GM19397 (cell line): ENCODE results near the gene PEX10.

Source experiments
- ATAC-seq: cut with Tn5 transposase; IDR thresholded peaks from one replicate; pipeline ENCODE4 v1.9.1; 2021; ENCODE audit warnings: mild to moderate bottlenecking, moderate library complexity; ENCODE audit not compliant: unreplicated experiment

Gene PEX10

DNA sequence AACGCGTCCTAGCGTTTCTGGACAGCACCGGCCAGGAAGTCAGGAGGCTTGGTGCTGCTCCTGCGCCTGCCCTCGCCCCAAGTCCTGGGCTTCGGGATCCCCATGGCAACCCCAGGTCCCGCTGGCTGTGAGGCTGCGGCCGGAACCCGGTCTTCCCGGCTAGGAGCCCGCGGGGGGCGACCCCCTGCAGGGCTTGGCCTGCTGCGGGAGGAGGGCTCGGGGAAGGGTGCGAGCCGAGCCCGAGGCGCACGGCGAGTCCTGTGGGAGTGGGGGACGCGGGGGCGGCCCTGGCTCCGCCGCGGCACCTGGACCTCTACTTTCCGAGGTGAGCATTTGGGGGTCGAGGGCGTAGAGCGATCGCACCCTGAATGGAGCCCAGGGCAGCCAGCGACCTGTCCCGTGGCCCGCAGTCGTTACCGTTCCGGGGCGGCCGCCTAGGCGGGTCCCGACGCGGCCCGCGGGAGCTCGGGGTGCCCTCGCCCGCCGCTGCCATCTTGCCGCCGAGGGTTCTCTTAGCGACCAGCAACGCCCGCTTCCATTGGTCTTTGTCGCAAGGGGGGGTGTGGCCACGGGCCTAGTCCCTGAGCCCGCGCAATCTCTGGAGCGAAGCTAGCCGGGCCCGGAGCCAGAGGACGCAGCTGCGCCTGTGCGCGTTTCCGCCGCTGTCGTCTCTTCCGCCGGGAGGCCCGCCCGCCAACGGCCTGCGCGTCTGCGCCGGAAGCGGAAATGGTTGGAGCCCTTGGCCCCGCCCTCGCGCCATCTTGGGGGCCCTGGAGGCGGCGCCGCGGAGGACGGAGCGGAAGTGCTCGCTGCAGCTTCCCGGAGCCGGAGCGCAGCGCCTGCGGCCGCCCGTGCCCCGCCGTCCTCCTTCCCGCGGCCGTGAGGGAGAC is 21.1 kb downstream of the PEX10 start, which contains the start of the genes MORN1 and RER1:
Gene MORN1, minus strand, starts transcription at position 514 of the 890 bp plus-strand sequence. Its CDS starts 21 bp downstream, at position 493.
Gene RER1, plus strand, starts transcription at position 801 of the 890 bp plus-strand sequence. CDS start 3,950 bp downstream, outside the sequence.
- peak; percentile 88 for ATAC-seq

DNA sequence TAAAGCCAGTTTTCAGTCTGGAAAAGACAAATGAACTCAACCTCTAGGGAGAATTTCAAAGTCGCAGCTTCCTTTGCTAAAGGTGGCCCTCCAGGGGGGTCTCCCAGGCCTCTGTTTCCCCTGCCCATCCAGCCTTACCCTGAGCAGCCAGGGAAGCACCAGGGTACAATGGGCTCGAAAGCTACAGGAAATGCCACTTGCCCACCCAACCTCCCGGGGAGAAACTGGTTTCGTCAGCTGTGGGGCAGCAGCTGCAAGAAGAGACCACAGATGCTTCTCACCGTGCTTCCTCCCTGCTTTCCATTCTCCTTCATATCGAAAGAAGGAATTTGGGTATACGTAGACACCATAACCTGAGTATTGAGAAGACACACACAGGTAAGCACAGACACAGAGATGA is 22.7 kb downstream of the PEX10 start:
- ATAC-seq: no peak

DNA sequence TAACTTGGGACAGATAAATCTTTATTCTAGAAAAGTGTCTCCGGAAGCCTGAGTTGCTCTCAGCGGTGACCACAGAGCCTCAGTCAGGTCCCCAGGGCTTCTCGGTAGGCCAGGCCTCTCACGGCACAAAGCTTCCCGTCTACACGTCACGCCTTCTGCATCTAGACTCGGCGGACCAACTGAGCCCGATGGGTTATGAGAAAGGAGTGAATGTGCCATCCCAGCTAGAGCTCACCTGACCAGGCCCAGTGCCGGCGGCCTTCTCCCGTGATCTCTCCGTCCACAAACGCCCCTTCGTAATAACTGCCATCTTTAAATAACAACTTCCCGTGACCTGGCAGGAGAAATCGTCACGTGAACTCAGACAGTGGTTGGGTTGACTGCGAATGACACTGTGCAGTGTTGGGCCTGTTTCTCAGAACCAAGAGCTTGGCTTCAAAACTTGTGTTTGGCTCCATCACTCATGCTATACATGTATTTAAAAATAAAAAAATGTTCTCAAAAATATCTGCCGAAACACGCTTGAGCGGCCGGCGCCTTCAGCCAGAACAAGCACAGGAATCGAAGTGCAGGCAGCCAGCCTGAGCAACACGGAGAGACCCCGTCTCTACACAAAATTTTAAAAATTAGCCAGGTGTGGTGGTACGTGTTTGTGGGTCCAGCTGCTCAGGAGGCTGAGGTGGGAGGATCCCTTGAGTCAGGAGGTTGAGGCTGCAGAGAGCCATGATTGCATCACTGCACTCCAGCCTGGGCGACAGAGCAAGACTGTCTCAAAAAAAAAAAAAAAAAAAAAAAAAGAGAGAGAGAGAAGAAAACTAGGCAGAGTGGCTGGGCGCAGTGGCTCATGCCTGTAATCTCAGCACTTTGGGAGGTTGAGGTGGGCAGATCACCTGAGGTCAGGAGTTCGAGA is 24.1 kb downstream of the PEX10 start:
- ATAC-seq: no peak

DNA sequence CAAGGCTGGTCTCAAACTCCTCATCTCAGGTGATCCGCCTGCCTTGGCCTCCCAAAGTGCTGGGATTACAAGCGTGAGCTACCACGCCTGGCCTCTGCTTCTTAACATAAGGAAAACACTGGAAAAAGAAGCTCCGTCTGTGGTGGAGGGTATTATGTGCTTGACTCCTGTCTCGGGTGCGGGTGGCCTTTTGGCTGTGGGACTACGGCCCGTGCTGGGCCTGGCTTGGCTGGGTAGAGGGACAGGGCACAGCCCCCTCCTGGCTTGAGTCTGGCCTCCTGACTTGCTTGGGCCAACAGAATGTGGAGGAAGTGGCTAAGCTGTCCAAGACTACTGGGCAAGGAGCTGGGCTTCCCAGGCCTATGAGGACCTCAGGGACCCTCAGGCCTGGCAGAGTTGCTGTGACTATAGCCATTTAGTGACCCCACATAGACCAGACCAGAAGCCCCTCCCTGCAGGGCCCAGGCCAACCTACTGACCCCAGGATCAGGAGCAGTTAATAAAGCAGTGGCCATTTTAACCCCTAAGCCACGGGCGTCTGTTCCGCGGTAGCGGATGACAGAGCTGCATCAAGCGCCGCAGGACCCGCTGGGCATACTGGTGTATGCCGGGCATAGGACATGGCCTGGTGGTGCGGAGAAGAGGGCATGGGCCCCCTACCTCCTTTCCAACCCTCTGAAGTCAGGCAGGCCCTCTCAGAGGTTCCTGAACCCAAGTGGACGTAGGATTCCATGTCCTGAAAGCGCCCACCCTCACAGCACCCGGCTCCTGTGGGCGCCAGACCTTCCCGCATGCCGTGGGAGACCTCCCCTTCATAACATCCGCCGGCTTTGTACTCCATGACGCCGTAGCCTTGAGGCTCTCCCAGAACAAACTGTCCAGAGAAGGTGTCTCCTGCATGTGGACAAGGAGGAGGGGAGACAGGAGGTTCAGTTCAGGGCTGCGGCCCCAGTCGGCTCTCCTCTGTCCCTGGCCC is 25.4 kb downstream of the PEX10 start:
- no peak for ATAC-seq

DNA sequence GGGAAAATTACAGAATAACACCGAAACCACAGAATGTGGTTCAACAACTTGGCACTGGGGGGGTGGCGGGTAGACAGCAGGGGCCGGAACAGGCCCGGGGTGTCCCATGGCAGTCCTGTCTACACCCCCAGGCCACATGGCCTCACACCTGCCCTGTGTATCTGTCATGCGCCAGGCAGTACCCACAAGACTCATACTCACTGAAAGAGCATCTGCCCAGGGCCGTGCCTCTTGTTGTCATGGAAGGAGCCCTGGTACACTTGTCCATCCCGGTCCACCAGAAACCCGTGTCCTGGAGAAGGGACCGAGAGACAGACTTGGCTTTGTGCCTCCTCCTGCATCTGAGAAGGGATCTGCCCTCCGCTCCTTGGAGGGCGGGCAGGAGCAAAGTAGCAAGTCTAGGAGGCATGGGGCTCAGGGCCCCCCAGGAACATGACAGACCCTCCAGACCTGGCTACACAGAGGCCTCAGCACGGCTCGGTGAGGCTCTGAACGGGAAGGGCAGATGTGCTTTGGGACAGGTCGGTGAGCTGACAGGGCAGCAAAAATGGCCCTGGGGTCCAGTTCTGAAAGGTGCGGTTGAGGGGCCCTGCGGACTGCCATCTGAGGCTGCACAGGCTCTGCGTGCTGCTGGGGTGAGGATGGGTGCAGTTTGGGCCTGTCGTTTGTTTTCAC is 26.6 kb downstream of the PEX10 start:
- ATAC-seq: no peak

DNA sequence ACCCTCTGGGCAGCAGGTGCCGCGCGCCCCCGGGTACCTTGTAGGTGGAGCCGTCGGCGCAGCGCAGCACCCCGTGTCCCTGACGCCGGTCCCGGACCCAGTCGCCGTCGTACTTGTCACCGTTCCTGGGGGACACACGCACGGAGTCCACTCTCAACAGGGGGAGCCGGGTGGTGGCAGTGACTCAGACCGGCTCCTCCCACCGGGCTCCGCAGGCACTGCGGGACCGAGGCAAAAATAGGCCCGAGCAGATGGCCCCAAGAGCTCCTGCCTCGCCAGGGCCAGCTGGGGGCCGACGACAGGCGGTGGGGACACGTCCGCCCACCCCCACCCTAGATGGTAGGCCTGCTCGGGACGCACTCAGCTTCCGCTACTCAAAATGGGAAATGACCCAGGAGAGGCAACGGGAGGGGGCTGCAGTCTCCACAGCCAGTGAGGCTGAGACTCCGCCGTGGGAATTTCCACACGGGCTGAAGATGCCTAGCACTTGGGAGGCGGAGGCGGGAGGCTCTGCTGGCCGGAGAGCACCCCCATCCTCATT is 27.4 kb downstream of the PEX10 start:
- ATAC-seq: no peak

DNA sequence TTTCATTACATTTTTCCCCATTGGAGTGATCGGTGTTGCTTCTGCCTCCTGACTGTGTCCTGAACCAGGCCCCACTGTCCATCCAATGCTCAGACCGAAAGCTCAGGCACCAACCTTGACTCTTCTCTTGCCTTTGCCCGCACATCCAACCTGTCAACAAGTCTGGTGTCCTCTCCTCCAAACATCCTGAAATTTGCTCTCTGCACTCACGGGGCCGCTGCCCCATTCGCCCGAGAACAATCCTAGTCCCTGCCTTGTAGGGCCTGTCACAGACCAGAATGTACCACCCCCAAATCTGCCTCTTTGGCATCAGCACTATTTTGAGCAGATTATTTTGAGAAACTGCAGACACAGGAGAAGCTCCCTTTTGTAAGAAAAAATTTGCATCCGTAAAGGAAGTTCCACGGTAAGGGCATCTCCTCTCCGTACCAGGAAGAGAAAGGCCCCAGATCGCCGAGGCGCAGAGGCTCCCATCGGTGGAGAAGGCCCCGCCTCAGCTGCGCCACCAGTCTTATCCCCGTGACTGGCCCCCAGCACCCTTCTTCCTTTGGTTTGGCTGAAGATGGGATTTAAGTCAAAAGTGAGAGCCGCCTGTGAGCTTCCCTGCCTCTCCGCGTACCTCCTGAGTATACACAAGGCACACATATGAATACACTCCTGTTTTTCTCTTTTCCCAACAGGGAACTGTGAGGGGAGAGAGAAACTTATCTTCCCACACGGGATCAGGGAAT is 28.1 kb downstream of the PEX10 start:
- no peak for ATAC-seq

DNA sequence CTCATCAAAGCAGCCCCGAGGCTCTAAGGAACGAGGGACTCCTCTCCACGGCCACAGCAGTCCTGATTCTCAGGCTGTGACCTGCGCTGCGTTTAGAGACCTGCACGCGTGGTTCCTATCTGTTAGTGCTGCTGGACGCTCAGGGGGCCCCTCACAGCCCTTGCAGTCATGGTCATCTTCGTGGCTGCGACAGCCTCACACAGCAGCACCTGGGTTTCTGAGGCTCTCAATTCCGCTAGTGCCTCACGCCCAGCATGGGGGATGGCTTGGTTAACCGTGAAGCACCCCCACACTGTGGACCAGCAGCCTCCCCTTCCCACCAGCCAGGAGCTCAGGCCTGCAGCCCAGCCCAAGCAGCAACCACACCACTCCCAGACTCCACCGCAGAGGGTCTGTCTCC is 28.8 kb downstream of the PEX10 start:
- no peak for ATAC-seq

DNA sequence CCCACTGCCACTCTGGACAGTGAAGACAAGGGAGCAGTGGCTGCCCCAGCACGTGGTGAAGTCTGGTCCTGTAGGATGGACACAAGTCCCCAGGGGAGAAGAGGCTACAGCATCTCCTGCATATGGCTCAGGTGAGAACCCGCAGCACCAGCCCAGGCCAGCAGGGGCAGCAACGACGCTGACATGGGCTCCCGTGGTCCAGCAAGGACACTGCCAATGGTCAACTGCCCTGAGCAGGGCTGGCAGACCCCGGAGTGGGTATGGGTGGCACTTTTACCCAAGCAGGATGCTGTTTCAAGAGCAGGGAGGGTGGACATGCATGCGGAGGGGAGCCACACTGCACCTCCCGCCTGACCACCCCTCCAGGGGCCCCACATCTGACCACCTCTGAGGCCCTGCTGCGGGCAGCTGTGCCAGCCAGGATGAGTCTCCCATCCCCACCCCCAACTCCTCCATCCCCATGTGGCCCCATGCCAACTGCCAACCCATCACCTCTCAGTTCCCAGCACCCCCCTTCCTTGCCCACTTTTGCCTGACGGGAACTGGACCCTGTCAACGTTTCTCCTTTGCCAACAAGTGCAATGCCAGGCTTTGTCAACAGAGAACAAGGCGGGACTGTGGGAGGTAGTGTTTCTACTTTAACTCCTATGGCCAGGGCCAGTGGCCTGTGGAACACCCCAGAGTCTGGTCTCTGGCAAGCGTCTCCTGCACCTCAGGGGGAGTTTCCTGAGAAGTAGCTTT is 29.6 kb downstream of the PEX10 start:
- ATAC-seq: no peak

DNA sequence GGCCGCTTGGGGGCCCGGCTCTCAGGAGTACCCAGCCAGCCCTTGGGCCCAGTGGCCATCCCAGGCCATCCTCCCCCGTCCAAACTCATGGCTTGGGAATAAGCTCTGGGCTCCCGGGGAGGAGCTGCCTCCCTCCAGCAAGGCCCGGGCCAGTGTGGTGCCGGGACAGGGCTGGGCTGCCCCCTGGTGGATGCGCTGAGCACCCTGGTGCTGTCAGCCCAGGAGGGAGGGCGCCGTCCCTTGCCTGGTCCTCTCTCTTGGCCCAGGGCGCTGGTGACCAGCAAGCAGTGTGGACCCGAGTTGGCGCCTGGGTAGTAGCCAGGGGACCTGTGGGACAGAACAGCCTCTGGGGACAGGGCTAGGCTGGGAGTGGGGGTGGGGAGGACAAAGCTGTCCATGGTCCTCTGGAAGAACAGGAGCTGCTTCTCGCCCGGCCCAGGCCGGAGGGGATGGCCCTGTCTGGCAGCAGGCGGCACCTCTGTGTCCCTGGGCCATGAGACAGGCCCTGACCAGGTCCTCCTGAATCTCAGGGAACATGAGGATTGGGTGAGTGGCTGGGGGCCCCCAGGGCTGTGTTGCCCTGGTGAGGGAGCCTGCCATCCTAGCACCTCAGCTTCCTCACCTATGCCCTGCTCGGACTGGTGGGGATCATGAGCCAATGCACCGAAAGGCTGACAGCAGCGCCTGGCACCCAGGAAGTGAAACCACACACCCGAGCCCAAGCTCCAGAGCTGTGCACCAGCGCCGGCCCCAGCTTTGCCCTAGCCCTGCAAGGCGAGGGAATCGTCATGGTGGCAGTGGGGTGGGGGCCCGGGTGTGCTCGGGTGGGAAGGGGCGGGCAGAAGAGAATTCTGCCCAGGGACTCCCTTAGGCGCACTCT is 30.4 kb downstream of the PEX10 start:
- ATAC-seq: no peak

DNA sequence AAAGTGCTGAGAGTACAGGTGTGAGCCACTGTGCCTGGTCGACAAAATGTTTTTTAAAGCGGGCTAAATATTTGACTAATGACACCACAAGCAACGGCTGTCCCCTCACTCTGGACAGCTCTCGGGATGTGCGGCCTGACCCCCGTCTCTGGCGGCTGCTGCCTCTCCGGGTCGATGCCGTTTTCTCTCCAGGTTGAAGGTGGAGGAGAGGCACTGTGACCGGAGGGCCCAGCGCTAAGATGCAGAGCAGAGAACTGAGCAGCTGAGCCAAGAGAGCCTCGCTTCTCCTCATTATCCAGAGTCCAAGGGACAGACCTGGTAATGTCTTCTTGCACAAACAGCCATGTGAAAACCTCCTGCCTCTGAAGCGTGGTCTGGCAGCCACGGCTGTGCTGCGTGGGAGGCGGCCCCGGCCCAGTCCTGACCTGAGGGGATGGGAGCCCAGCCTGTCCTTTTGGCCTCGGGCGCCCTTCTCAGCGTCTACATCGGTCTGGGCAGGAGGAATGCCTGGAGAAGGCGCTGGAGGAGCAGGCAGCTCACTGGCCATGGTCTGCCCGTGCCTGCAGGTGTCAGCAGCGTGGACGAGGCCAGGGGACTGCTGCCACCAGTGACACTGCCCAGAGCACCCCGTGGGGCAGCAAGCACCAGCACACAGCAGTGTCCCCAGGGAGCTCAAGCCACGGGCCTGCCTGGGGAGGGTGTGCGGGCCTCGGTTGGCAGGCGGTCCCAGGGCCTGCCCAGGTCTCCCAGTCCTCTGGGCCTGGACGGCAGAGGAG is 31.4 kb downstream of the PEX10 start:
- ATAC-seq: no peak

DNA sequence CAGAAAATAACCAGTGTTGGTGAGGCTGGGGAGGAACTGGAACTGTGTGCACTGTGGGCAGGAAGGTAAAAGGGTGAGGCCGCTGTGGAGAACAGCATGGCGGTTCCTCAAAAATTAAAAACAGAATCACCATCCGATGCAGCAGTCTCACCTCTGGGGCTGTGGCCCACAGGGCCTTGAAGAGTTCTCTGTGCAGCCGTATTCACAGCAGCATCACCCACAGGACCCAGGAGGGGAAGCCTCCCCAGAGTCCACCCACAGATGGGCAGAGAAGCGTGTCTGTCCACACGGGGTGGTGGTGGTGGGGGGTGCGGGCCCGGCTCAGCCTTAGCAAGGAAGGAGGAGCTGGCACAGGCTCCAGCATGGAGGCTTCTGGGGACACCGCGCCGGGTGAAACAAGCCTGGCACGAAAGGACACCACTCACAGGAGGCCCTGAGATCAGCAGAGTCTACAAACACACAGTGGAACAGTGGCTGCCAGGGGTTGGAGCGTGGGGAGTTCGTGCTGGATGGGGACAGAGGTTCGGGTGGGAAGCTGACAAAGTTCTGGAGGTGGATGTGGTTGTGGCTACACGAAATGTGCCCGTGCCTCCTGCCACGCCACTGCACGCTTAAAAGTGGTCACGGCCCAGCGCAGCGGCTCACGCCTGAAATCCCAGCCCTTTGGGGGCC is 32.5 kb downstream of the PEX10 start:
- no peak for ATAC-seq

DNA sequence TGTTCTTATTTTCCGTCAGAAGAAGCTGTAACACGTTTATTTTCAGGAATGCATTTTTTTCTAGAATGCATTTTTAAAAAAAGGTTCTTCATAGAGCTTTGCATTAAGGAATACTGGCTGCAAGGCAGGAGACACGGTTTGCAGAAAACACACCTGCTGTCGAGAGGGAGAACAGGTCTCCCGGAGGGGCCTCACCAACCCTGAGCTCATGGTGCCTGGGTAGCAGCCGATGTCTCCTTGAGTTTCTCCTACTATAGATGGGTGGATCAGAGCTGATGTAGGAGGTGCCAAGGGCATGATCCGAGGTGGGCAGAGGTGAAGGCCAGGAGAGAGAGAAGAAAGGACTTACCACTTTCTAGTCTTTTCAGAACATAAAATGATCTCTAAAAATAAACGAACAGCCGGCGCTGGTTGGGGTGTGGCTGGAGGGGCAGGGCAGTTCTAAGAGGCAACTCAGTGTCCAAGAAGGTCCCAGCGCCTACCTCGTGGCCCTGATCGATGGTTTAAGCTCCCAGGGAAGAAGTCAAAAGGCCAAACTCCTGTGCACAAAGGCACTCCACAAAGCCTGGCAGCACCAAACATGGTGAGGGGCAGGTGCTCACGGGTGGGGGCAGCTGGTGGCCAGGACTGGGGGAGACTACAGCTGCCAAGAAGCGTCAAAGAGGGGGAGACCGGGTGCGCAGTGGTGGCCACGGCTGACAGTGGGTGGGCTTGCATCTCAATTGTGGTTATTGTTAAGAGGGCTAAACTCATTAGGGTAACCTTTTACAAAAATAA is 33.2 kb downstream of the PEX10 start:
- no peak for ATAC-seq

DNA sequence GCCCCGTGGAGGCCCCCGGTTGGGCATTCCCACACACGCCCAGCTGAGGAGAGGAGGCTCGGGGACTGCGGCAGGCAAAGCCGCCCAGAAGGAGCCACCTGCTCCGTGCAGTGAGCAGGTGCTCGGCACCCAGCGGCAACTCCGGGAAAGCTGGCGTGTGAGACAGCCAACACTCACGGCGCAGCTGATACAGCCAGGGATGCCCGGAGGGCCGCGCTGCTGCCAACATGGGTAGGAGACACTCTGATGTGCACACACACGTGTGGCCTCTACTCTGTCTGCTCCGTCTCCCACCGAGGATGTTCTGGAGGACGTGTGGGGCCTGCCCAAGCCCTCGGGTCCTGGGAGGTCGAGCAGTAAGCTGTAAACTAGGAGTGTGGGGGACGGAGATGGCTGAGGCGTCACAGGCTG is 33.9 kb downstream of the PEX10 start:
- no peak for ATAC-seq

DNA sequence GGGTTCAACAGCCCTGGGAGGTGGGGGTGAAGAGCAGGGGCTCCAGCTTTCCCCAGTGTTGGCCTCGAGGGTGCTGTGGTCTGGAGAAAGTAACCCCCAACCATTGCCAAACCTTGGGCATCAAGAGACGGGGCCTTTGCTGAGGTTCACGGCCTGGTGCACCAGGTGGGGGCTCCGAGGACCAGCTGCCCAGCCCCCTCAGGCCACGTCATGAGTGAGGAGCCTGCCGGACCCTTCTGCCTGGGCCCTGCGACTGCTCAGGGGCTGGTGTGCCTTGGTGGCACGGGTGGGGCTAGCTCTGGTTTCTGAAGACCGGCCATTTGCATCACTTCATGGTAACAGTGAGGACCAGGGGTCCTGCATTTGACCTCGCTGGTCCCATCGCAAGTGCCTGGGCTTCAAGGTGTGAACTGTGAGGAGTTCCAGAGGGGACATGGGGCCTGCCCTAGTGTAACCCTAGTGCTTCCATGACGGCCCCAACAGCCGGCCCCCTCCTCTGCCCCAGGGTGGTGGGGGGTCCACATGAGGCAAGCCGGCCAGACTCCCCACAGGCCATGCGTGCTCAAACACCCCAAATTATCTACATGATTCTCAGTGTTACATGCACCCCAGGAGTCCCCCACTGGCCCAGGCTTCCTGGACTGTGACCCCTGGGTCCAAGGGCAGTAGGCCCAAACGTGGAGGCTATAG is 34.5 kb downstream of the PEX10 start:
- ATAC-seq: no peak
